GM21825 (cell line): ENCODE measurements around the gene RPL13.

Experiments used
- ATAC-seq: cut with Tn5 transposase; IDR thresholded peaks from one replicate; pipeline ENCODE4 v1.9.1; 2021; ENCODE audit warnings: mild to moderate bottlenecking, moderate library complexity; ENCODE audit not compliant: unreplicated experiment

The RPL13 gene

GRCh38 chr16:89613954-89614459, 53.5 kb downstream of the RPL13 start:
- no peak for ATAC-seq
